ENCODE measurements around the gene SNX4.

- TF ChIP-seq CTCF (IDR thresholded peaks at IDR 0.05; ENCODE audit: low read depth, low read length, poor library complexity, severe bottlenecking) (no peak), EZH2phosphoT487 (IDR thresholded peaks at IDR 0.05; ENCODE audit: borderline replicate concordance, low read length) (no peak)
These were observed 8.9 kb upstream of the SNX4 start for GRCh38 chr3:125528920-125529319.

Measured in DOHH2 (cell line).